ENCODE results near the gene MTA2.
"Not testable (repeated sequence)": the region's sequence is repeated elsewhere in the genome, so short reads cannot be mapped to it uniquely, and the experiment has no call there.

MTA2 gene

GRCh38 chr11:62565100-62565802 lies 36.4 kb downstream of the MTA2 start:
- DNase-seq: no peak

DNA sequence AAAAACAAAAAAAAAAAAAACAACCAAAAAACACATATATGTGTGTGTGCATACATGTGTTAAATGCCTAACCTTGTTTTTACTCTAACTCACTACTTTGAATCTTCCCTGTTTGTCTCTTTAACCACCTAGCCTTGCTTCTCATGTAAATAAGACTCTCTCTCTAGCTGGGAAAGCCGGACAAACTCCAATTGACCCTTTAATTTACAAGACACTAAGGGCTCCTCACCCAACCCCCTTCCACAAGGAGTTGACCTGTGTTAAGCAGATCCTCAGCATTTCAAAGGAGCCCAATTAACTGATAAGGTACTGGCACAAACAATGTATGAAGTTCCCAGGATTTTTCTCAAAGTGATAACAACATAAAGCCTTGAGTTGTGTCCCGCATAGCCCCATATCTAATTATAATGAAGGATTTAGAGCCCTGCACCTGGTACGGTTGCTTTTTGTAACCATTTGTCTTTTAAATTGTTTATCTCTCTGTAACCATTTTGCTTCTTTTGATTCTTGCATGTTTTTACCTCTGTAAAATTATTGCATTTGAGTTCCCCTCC lies 39.9 kb downstream of the MTA2 start:
- not testable (repeated sequence) for DNase-seq

DNA sequence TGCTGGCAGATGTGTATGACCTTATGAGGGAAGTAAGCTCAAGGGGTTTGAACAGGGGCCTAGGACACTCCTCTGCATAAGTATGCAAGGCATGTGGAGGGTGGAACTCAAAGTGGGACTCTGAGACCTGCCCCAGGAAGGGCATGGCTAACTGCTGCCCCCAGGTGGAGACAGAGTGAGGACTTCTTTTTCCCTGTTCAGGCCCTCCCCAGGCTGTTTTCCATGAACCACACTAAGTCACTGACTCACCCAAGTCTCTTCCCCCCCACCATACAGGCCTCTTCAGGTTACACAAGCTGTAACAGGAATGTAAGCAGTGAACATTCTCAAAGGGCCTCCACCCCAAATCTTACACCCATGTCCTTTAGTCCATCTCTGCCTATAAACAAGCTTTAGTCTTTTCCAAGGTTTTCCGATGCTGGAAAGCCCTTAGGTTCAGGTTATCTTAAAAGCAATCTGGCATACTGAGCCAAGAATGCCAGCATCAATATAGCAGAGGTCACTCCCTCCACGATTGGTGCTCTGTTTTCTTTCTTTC lies 41.0 kb downstream of the MTA2 start:
- DNase-seq: peak in 1 of 2 donors; percentile 35

GRCh38 chr11:62559626-62560025 lies 42.0 kb downstream of the MTA2 start:
- DNase-seq: not testable (repeated sequence)

- no peak for DNase-seq
Measured at GRCh38 chr11:62559204-62559603, 42.5 kb downstream of the MTA2 start.

- DNase-seq: no peak
Measured at GRCh38 chr11:62558669-62559068, 43.0 kb downstream of the MTA2 start.

GRCh38 chr11:62556875-62557631 lies 44.6 kb downstream of the MTA2 start:
- no peak for DNase-seq

DNA sequence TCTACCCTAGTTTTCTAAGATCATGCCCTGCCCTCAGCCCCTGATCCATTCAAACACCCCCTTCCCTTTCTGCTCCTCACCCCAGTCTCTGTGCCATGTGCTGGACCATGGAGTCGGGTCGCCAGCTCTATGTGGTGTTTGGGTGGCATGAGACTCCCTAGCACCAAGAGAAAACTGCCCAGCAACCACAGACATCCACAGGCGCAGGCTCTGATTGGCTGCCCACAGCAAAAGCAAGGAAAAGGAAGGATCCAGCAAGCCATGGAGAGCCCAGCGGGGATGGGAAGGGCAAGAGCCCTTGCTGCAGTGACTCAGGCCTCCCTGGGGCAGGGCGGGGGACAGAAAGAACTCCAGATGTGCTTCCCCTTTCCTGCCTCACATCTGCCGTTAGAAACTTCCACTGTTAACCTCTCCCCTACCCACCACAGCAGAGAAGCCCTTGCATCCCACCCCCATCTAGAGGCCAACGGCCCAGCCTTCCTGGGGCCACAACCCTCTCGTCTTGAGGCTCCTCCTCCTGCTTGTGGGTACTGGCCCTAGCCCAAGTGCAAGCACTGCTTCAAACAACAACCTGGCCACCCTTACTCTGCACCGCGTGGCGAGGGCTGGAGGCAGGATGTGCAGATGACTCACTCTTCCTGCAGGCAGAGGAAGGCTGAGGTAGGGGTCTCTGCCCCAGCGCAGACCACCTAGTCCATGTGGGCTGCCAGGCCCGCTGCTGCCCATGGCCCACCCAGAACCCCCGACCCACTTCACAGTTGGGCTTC lies 45.4 kb downstream of the MTA2 start:
- DNase-seq: peak; percentile 45 to 54

- DNase-seq: no peak
Measured at GRCh38 chr11:62555464-62556107, 46.1 kb downstream of the MTA2 start.

- no peak for DNase-seq
Measured at GRCh38 chr11:62554387-62555167, 47.1 kb downstream of the MTA2 start.

GRCh38 chr11:62553839-62554361 lies 47.8 kb downstream of the MTA2 start:
- no peak for DNase-seq

- no peak for DNase-seq
Measured at GRCh38 chr11:62553080-62553838, 48.4 kb downstream of the MTA2 start.

DNA sequence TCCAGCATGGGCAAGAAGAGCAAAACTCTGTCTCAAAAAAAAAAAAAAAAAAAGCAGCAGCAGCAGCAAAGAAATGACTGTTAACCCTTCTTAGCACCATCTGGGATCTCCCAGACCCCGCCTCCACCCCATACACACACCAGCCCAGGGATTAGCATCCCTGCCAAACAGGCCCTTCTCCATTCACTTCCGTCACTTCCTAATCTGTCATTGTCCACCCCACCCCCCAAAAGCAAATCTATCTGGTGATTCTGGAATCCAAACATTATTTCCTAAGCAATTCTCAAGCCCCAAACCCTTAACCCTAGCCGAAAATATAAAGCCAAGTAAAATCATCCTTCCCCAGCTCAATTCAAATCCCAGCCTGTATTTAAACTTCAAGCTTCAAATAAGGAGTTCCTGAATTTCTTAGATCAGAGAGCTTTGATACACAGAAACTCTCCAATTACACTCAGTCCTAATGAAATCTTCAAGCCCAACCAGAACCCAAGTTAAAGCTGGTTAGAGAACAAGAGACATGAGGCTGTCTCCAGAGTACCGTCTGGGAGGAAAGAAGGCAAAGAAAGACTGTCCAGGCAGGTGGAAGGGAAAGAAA lies 49.1 kb downstream of the MTA2 start:
- DNase-seq: no peak

- not testable (repeated sequence) for DNase-seq
Measured at GRCh38 chr11:62550478-62550877, 51.2 kb downstream of the MTA2 start.

- DNase-seq: no peak
Measured at GRCh38 chr11:62548545-62549335, 52.9 kb downstream of the MTA2 start.

GRCh38 chr11:62547691-62548281 lies 53.9 kb downstream of the MTA2 start:
- DNase-seq: no peak

DNA sequence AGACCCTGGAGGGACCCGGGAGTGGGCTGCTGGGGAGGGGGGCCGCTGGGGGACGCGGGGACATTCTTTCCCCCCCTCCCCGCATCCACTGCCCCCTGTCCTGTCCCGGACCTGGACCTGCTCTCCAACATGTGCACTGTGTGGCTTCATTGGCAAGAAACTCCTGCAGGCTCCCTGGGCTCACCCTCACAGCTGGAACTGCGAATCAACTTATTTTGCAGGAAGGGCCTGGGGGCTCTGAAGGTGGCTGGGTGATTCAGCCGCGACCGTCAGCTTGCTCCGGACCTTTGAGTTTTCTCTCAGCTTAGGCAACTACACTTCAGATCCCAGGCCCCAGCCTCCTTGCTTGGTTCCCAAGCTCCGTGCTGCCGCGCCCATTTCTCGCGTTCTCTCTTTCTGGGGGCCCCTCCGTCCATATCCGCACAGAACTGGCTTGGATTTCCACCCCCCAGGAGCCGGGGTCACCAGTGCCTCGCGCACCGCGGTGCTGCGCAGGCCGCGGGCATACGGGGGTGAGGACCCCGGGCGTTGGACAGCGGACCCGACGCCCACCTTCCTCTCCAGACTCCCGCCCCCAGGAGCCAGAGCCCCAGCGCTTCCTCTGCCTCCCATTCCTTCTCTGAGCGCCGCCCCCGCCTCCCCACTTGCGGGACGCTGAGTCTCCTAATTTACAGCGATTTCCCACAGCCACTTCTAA lies 54.6 kb downstream of the MTA2 start:
- no peak for DNase-seq

- DNase-seq: peak in 1 of 2 donors; percentile 42
Measured at GRCh38 chr11:62546244-62546928, 55.3 kb downstream of the MTA2 start, which contains the start of gene AHNAK. Gene AHNAK, minus strand, starts transcription at chr11:62546806. Its CDS starts 10,708 bp downstream, at chr11:62536098.

Data from hippocampal formation (tissue), 2 donors.